ENCODE data around the gene RXFP2.

The RXFP2 gene

DNA sequence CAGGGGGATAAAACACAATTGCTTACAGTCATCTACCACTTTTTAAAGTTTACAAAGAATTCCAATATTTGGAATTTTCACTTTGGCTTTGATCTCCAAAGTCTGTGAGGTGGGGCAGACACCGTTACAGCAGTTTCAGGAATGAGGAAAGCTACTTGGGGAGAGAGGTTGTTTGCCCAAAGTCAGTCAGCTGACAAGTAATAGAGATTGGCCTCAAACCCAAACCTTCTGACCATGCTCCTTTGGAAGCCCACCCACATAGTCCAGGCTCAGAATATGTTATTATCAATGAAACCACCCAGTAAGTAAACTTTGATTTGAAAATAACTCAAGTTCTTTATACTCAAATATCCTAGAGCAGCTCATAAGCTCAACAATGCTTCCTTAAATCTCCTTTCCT is 29.0 kb downstream of the RXFP2 start:
- no peak for DNase-seq

DNA sequence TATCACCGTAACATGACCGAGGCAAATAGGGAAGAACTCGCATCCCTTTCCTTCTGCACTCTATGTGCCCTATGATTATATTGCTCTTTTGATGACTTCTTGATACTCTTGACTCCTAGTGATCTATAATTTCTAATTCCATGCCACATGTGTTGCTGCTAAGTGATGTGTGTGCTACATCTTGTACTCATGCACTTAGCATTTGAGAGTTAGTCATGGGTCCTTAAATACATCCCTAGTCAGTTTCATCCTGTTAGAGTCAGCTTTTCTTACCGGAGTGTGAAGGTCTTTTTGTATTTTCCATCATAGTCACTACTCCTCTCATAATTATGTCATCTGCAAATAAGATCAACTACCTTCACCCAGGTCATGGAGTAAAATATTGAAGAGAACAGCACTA is 30.2 kb downstream of the RXFP2 start:
- DNase-seq, result no peak

DNA sequence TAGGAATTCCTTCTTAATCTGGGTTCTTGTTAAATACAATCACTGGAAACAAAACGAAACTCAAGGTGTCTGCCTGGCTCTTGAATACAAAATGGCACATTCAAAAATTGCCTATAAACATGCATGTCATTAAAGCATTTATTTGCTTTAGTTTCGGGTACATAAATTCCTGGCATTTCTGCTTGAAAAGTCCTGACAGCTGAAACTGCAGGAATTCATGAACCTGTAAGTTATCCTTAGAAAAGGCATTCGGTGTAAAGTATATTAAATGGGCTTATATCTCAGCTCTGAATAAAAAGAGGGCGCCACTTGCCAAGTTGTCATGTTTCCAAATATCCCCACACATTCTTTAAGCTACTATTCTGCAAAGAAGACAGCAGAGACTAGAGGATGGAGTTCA is 32.9 kb downstream of the RXFP2 start:
- no peak for DNase-seq

- no peak for DNase-seq
Observed at GRCh38 chr13:31773538-31773937, 34.2 kb downstream of the RXFP2 start.

- DNase-seq, result no peak
Observed at GRCh38 chr13:31774186-31774750, 34.9 kb downstream of the RXFP2 start.

- no peak for DNase-seq
Observed at GRCh38 chr13:31775148-31775547, 35.8 kb downstream of the RXFP2 start.

DNA sequence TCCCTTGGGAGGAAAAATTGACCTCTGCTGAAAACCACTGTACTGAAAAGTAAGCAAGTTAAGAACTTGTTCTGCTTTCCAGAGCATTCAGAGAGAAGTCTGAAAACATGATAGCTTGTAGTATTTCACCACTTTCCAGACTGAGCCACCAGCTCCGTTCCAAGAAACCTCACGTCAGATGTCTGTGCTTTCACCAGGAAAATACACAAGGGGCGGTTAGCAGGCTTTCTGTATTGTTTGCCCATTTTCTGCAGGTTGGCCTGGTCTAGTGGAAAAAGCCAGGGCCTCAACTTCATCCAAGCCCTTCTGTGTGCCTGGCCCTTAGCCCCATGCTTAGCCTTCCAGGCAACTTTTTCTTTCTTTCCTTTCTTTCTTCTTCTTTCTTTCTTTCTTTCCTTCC is 36.4 kb downstream of the RXFP2 start:
- no peak for DNase-seq

DNA sequence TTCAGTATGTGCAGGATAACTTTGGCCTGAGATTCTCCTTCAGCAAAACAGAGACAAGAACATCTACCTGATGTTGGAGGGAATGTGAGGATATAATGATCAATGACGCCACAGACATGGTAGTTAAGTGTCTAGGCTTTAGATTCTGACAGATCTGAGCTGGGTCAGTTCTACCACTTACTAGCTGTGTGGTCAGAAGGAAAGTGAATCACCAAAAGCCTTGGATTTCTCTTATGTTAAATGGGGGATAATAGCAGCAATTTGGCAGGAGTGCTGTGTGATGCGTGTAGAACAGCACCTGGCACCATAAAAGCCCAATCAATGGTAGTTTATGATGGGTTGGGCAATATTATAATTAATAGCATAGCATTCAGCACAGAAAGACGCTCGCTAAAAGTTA is 41.7 kb downstream of the RXFP2 start:
- no peak for DNase-seq

GRCh38 chr13:31786011-31786410 is 46.7 kb downstream of the RXFP2 start:
- no peak for DNase-seq

- DNase-seq, result no peak
Observed at GRCh38 chr13:31790992-31791391, 51.7 kb downstream of the RXFP2 start.

- no peak for DNase-seq
Observed at GRCh38 chr13:31793246-31793645, 53.9 kb downstream of the RXFP2 start.

GRCh38 chr13:31794452-31794851 is 55.1 kb downstream of the RXFP2 start:
- no peak for DNase-seq

- no peak for DNase-seq
Observed at GRCh38 chr13:31797154-31797775, 57.9 kb downstream of the RXFP2 start.

DNA sequence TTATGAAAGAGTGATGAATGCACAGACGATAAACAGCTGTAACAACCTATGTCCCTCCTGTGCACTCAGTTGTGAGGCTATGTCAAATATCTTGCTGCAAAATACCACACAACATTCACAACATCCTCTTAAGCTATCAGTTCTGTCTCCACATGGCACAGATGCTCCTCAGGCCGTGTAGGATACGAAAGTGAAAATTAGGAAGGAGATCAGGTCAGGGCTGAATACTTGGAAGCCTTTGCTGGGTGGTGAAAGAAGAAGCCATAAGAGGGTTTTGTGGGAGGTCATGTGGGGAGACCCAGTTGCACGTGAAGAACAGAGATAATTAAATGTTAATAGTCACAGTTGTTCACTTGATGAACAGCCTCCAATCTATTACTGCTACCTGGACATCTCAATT is 58.9 kb downstream of the RXFP2 start:
- no peak for DNase-seq

- no peak for DNase-seq
Observed at GRCh38 chr13:31801088-31801487, 61.8 kb downstream of the RXFP2 start.

DNA sequence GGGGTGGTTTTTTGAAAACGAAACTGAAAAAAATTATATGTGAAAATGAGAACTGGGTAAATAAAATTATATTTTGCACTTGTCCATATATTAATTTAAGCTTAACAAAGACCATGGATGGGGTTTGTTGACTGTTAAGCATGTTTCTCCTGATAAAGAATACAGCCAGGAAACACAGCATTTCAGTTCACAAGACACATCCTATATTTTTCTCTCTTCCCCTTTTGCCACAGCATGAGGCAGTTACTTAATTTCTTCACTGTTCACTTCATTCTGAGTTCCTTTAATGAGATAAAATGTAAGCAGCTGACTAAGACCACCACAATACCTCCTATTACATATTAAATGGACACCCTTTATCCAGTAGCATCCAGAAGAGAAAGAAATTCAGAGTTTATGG is 64.0 kb downstream of the RXFP2 start:
- no peak for DNase-seq

DNA sequence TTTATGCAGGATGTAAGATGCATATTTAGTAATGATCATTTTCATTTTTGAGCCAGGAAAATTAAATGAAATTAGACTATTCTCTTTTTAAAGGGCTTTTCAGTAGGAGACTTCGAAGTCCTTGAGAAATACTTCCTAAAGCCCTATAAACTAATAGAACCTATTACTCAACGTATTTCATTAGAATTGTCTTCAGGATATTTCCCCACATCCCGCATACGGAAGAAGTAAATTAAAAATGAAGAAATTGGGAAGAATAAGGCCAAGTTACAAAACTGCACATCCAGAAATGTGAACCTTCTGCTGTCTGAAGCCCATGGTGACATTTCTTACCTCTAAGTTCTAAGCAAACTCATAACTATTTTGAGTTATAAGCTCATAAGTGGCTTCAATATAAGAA is 66.5 kb downstream of the RXFP2 start:
- DNase-seq, result no peak

- peak; percentile 25 for DNase-seq
Observed at GRCh38 chr13:31807090-31807541, 67.8 kb downstream of the RXFP2 start.

- DNase-seq, result no peak
Observed at GRCh38 chr13:31814536-31814935, 75.2 kb downstream of the RXFP2 start.

DNA sequence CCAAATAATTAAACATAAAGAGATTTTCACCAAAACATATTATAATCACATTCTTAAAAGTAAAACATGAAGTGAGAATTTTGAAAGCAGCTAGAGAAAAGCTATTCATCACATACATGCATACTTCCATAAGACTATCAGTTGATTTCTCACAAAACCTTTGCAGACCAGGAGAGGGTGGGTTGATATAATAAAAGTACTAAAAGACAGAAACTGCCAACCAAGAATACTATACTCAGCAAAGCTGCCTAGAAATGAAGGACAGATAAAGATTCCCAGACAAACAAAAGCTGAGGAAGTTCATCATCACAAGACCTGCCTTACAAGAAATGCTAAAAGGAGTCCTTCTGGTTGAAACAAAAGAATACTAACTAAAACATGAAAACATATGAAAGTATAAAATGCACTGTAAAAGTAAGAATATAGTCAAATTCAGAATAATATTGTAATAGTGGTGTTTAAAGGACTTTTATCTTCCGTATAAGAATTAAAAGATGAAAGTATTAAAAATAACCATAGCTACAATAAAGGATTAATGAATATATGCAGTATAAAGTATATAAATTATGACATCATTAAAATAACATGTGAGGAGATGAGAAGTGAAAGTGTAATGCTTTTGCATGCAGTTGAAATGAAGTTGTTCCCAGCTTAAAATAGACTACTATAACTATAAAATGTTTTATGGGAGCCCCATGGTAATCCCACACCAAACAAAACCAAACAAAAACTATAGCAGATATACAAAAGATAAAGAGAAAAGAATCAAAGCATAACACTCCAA is 76.2 kb downstream of the RXFP2 start:
- DNase-seq, result no peak

- no peak for DNase-seq
Observed at GRCh38 chr13:31818236-31818635, 78.9 kb downstream of the RXFP2 start.

DNA sequence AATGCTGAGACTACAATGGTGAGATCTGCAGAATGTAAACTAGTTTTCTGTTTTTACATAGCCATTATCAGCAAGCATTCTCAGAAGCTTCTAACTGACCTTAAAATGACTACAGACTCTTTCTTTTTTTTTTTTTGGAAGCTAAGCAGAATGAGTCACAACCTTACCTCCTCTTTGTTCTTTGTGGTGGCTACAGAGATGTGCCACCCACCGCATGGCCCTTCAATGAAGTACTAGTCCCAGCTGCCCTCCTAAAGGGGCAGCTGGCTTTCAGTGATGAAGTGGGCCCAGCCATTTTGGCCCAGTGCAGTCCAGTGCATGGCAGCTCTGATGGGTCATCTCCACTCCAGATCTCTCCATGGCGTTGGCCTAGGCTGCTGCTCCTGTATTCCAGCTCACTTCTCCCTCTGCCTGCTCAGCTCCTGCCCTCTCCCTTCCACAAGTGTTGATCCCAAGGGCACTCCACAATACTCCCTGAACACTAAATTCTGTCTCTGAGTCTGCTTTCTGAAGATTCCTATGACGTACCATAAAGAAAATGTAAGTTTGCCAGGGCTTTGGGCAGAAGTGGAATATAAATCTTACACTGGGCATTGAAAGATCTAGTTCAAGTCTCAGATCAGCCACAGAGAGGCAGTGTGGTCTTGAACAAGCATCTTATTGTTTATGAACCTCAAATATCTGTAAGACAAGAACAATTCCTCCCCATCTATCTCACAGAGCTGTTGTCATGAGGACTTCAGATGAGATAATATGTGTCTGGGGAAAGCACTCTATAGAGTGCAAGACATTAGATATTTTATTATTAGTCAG is 85.6 kb downstream of the RXFP2 start:
- DNase-seq, result no peak

GRCh38 chr13:31826521-31826920 is 87.2 kb downstream of the RXFP2 start:
- no peak for DNase-seq

GRCh38 chr13:31827707-31828106 is 88.4 kb downstream of the RXFP2 start:
- DNase-seq, result no peak

Measured in stimulated activated CD4-positive, alpha-beta T cell treated with anti-CD3 and anti-CD28 coated beads, Interleukin-4, amount 100 ng/mL, for 24 hours (primary cell).